ENCODE data around the gene PPIL1. TPM values are rescaled to one million over a fixed set of nuclear protein-coding genes. Genes with fewer than 3 reads are reported as not detected.

The PPIL1 gene
- polyA plus RNA-seq, 1 donor (not counting 4 experiments of a cell fraction or from before 2014, with no cell fraction given): 45.5 TPM

- Histone ChIP-seq H3K4me2 (ENCODE audit: control insufficient read depth, extremely low read depth, insufficient read depth, low read depth, low read length) (no peak overlapping the region), H3K9me1 (ENCODE audit: control insufficient read depth, extremely low read depth, insufficient read depth, low read length) (no peaks in the 10 kb centered on the region), H4K20me1 (ENCODE audit: control insufficient read depth, extremely low read depth, insufficient read depth, low read length) (no peaks in the 10 kb centered on the region), H3K9me3 (ENCODE audit: control insufficient read depth, low read depth, low read length) (no peaks in the 10 kb centered on the region), H3K27me3 (ENCODE audit: control insufficient read depth, extremely low read depth, insufficient read depth, low read length) (peaks cover 23% of the 10 kb centered on the region), H3K4me3 (ENCODE audit: control insufficient read depth in 2 of 3, extremely low read depth in 1 of 3, insufficient read depth in 2 of 3, low read depth in 1 of 3, low read length in 3 of 3) (no peak overlapping the region), H3K36me3 (ENCODE audit: control insufficient read depth in 2 of 2, extremely low read depth in 1 of 2, insufficient read depth in 2 of 2, low read length in 2 of 2) (no peaks in the 10 kb centered on the region), H3K9ac (ENCODE audit: control insufficient read depth, extremely low read depth, insufficient read depth, low read length) (no peak overlapping the region), H2AFZ (ENCODE audit: control insufficient read depth, low read length) (no peak overlapping the region), H3K79me2 (ENCODE audit: control insufficient read depth, insufficient read depth, low read length) (no peaks in the 10 kb centered on the region), H3K27ac (ENCODE audit: control insufficient read depth, insufficient read depth, low read length) (no peak overlapping the region), H3K4me1 (ENCODE audit: control insufficient read depth, extremely low read depth, insufficient read depth, low read length) (no peaks in the 10 kb centered on the region)
- FAIRE-seq (no peak), DNase-seq (ENCODE audit: low read depth, low spot score) (no peak)
- dilution Hi-C loops (cut with MboI; ENCODE audit: extremely low pct_ligation_motif_present, low sequenced_read_pairs): no loop called here
- no peak for TF ChIP-seq CTCF (optimal IDR thresholded peaks at IDR 0.05 in 1 of 3, IDR thresholded peaks at IDR 0.05 in 1 of 3, conservative IDR thresholded peaks at IDR 0.05 in 1 of 3; ENCODE audit: extremely low read depth in 1 of 3, insufficient read depth in 2 of 3, low read length in 3 of 3)
- no peak for TF ChIP-seq EZH2 (IDR thresholded peaks at IDR 0.05; ENCODE audit: low read length)
Measured at GRCh38 chr6:36807143-36807542, 67.5 kb downstream of the PPIL1 start.

- DNase-seq (ENCODE audit: low read depth, low spot score): no peak
- TF ChIP-seq EZH2 (IDR thresholded peaks at IDR 0.05; ENCODE audit: low read length) (no peak), CTCF (optimal IDR thresholded peaks at IDR 0.05 in 1 of 3, IDR thresholded peaks at IDR 0.05 in 1 of 3, conservative IDR thresholded peaks at IDR 0.05 in 1 of 3; ENCODE audit: extremely low read depth in 1 of 3, insufficient read depth in 2 of 3, low read length in 3 of 3) (no peak)
- H3K36me3 ChIP-seq (ENCODE audit: control insufficient read depth in 2 of 2, extremely low read depth in 1 of 2, insufficient read depth in 2 of 2, low read length in 2 of 2): no peaks in the 10 kb centered on the region
- no peaks in the 10 kb centered on the region for H3K79me2 ChIP-seq (ENCODE audit: control insufficient read depth, insufficient read depth, low read length)
- FAIRE-seq: no peak
- H3K4me3 ChIP-seq (ENCODE audit: control insufficient read depth in 2 of 3, extremely low read depth in 1 of 3, insufficient read depth in 2 of 3, low read depth in 1 of 3, low read length in 3 of 3): no peak overlapping the region
- H3K4me2 ChIP-seq (ENCODE audit: control insufficient read depth, extremely low read depth, insufficient read depth, low read depth, low read length): no peak overlapping the region
- no peak overlapping the region for H2AFZ ChIP-seq (ENCODE audit: control insufficient read depth, low read length)
- H3K4me1 ChIP-seq (ENCODE audit: control insufficient read depth, extremely low read depth, insufficient read depth, low read length): no peaks in the 10 kb centered on the region
- no peak overlapping the region for H3K9ac ChIP-seq (ENCODE audit: control insufficient read depth, extremely low read depth, insufficient read depth, low read length)
- no peaks in the 10 kb centered on the region for H3K9me3 ChIP-seq (ENCODE audit: control insufficient read depth, low read depth, low read length)
- H3K27ac ChIP-seq (ENCODE audit: control insufficient read depth, insufficient read depth, low read length): no peak overlapping the region
- H3K9me1 ChIP-seq (ENCODE audit: control insufficient read depth, extremely low read depth, insufficient read depth, low read length): no peaks in the 10 kb centered on the region
- H4K20me1 ChIP-seq (ENCODE audit: control insufficient read depth, extremely low read depth, insufficient read depth, low read length): no peaks in the 10 kb centered on the region
- peaks cover 23% of the 10 kb centered on the region for H3K27me3 ChIP-seq (ENCODE audit: control insufficient read depth, extremely low read depth, insufficient read depth, low read length)
- dilution Hi-C loops (cut with MboI; ENCODE audit: extremely low pct_ligation_motif_present, low sequenced_read_pairs): no loop called here
Measured at GRCh38 chr6:36805917-36806316, 68.7 kb downstream of the PPIL1 start.

Measured in keratinocyte (primary cell).